A673 (cell line): Measurements from ENCODE around the gene RPRD1B.

Experiments
- EZH2 ChIP-seq: fragments of 200-600 bp; sonication (generic); IDR thresholded peaks from 2 replicates; pipeline ENCODE4 v1.6.1; 2017; ENCODE audit warnings: borderline replicate concordance, low read depth, mild to moderate bottlenecking, mixed read lengths, antibody characterized with exemption, low read length; ENCODE audit not compliant: poor library complexity, severe bottlenecking
- TF ChIP-seq, protein P1 (sequence below): fragments of 300-800, 200-600 bp; sonication (generic); conservative IDR thresholded peaks from 2 replicates; pipeline ENCODE4 v1.5.1; 2017; ENCODE audit warnings: low read depth, mild to moderate bottlenecking, antibody characterized with exemption, low read length, moderate library complexity, mixed read lengths

DNA sequence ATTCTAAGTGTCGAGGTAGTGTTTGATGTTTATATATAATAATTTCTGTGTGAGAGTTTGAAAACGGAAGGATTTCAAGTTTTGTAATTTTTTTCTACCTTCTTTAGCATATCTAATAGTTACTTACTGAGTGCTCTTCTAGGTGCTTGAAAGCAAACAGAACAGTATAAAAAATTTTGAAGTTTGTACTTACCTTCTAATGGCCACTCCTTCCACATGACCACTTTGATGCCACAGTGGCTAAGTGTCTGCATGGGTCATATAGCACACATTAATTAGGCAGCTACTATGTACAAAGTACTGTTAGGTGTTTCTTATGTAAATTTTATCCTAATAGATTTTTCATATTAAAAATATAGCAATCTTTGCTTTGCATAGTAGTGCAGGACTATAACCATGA, 21.1 kb downstream of the RPRD1B start:
- TF ChIP-seq, protein P1, sequence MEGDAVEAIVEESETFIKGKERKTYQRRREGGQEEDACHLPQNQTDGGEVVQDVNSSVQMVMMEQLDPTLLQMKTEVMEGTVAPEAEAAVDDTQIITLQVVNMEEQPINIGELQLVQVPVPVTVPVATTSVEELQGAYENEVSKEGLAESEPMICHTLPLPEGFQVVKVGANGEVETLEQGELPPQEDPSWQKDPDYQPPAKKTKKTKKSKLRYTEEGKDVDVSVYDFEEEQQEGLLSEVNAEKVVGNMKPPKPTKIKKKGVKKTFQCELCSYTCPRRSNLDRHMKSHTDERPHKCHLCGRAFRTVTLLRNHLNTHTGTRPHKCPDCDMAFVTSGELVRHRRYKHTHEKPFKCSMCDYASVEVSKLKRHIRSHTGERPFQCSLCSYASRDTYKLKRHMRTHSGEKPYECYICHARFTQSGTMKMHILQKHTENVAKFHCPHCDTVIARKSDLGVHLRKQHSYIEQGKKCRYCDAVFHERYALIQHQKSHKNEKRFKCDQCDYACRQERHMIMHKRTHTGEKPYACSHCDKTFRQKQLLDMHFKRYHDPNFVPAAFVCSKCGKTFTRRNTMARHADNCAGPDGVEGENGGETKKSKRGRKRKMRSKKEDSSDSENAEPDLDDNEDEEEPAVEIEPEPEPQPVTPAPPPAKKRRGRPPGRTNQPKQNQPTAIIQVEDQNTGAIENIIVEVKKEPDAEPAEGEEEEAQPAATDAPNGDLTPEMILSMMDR: no peak
- TF ChIP-seq EZH2: no peak
